OCI-LY7 (cell line): ENCODE measurements around the gene AZGP1. TPM values are rescaled to one million over a fixed set of nuclear protein-coding genes. Genes with fewer than 3 reads are reported as not detected.

ENCODE experiments used
- BruUV-seq: library from RNA; stranded (reverse); fragments of 400-500 nt; replicated peaks from 2 replicates; lab custom pipeline; 2021; lab: Mats Ljungman, UMichigan
- CTCF ChIA-PET: fragments of 300-600 bp; sonication (Branson Sonifier 250); formaldehyde crosslinking; loops from one replicate; lab custom pipeline; 2022; ENCODE audit warnings: antibody characterized with exemption; ENCODE audit not compliant: unreplicated experiment; lab: Charles Lee
- POLR2A ChIA-PET: fragments of 300-600 bp; sonication (Branson Sonifier 250); formaldehyde crosslinking; loops from one replicate; lab custom pipeline; 2022; ENCODE audit warnings: antibody characterized with exemption; lab: Charles Lee
- DNase-seq: peaks from one replicate; pipeline ENCODE4 v3.0.0-alpha.2; 2015; ENCODE audit warnings: low spot score
- H2AFZ ChIP-seq: fragments of 200-600 bp; sonication (generic), shearing (Covaris generic); 2 replicates; pipeline ENCODE4 v1.6.1; 2014; ENCODE audit warnings: mild to moderate bottlenecking, antibody characterized with exemption, low read length, moderate library complexity
- H3K27ac ChIP-seq: fragments of 200-600 bp; sonication (generic); 2 replicates; pipeline ENCODE4 v1.5.1; 2014; ENCODE audit warnings: mixed run types, low read depth, mild to moderate bottlenecking, moderate library complexity, low read length, inconsistent platforms; ENCODE audit not compliant: poor library complexity, severe bottlenecking
- H3K36me3 ChIP-seq: fragments of 200-600 bp; sonication (generic); 2 replicates; pipeline ENCODE4 v1.6.1; 2014; ENCODE audit warnings: mild to moderate bottlenecking, antibody characterized with exemption, low read length, moderate library complexity, mixed read lengths; ENCODE audit not compliant: insufficient read depth
- H3K4me1 ChIP-seq: fragments of 200-600 bp; sonication (generic); 2 replicates; pipeline ENCODE4 v1.5.1; 2014; ENCODE audit warnings: mild to moderate bottlenecking, low read length; ENCODE audit not compliant: insufficient read depth, poor library complexity, severe bottlenecking
- H3K4me2 ChIP-seq: fragments of 200-600 bp; sonication (generic); 2 replicates; pipeline ENCODE4 v1.6.1; 2014; ENCODE audit warnings: mild to moderate bottlenecking, low read length
- H3K4me3 ChIP-seq: fragments of 200-600 bp; sonication (generic); 2 replicates; pipeline ENCODE4 v1.5.1; 2014; ENCODE audit warnings: mild to moderate bottlenecking, low read depth, low read length; ENCODE audit not compliant: poor library complexity, severe bottlenecking
- H3K79me2 ChIP-seq: fragments of 200-600 bp; sonication (generic); 2 replicates; pipeline ENCODE4 v1.6.1; 2016; ENCODE audit warnings: low read depth, mild to moderate bottlenecking, low read length, moderate library complexity, mixed read lengths; ENCODE audit not compliant: insufficient read depth
- H3K9me2 ChIP-seq: fragments of 200-600 bp; sonication (generic); 2 replicates; pipeline ENCODE4 v1.6.1; 2016; ENCODE audit warnings: mild to moderate bottlenecking, low read length, mixed read lengths; ENCODE audit not compliant: insufficient read depth
- H3K9me3 ChIP-seq: fragments of 200-600 bp; sonication (generic); 2 replicates; pipeline ENCODE4 v1.6.1; 2014; ENCODE audit warnings: mild to moderate bottlenecking, mixed run types, low read length, mixed read lengths
- H4K20me1 ChIP-seq: fragments of 200-600 bp; sonication (generic); 2 replicates; pipeline ENCODE4 v1.6.1; 2014; ENCODE audit warnings: mild to moderate bottlenecking, antibody characterized with exemption, low read length, moderate library complexity, mixed read lengths; ENCODE audit not compliant: insufficient read depth
- EZH2phosphoT487 ChIP-seq: fragments of 200-600 bp; sonication (generic); IDR thresholded peaks from 2 replicates; pipeline ENCODE4 v1.6.1; 2018; ENCODE audit warnings: low read depth, borderline replicate concordance, mild to moderate bottlenecking, mixed run types, antibody characterized with exemption, low read length, moderate library complexity, mixed read lengths
- intact Hi-C: fragments of 100-400 bp; cut with micrococcal nuclease; formaldehyde crosslinking; loops from one replicate; pipeline ENCODE4 v1.10.0; 2022; ENCODE audit not compliant: unreplicated experiment
- small RNA-seq: library from RNA; depleted of rRNA; stranded (forward); fragments of <200 nt; gene quantifications from one replicate; pipeline ENCODE3, GENCODE V24; 2014
- total RNA-seq, 2 experiments: library from RNA; depleted of rRNA in 1 of 2; stranded (reverse); fragments of >200 nt in 1 of 2; shearing (Covaris generic) in 1 of 2; gene quantifications; 2 replicates each; pipeline ENCODE4 v1.2.3, GENCODE V29; 2014 to 2022
- TF ChIP-seq, protein P1 (sequence below): fragments of 200-600 bp; sonication (generic); conservative IDR thresholded peaks from 2 replicates; pipeline ENCODE4 v1.5.1; 2014; ENCODE audit warnings: mild to moderate bottlenecking, antibody characterized with exemption, low read length, moderate library complexity, mixed read lengths

AZGP1 gene
- total RNA-seq, 2 experiments from 2014 or later = 0.60 to 0.89 TPM

DNA sequence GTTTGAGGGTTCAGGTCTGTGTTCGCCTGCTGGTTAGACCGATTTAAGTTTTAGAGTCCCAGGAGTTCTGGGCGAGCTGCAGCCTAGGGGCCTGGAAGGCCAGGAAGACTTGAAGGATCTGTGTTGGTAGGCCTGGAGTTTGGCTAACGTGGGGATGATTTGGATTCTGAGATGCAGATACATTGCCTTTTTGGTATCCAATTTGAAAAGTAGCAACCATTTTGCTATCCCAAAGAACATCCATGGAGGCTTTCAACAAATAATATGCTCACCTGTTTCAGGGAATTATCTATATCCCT lies 56.1 kb downstream of the AZGP1 start:
- DNase-seq = no peak
- peak overlapping the region; percentile 89 for H3K4me2 ChIP-seq
- TF ChIP-seq EZH2phosphoT487 = no peak
- TF ChIP-seq, protein P1, sequence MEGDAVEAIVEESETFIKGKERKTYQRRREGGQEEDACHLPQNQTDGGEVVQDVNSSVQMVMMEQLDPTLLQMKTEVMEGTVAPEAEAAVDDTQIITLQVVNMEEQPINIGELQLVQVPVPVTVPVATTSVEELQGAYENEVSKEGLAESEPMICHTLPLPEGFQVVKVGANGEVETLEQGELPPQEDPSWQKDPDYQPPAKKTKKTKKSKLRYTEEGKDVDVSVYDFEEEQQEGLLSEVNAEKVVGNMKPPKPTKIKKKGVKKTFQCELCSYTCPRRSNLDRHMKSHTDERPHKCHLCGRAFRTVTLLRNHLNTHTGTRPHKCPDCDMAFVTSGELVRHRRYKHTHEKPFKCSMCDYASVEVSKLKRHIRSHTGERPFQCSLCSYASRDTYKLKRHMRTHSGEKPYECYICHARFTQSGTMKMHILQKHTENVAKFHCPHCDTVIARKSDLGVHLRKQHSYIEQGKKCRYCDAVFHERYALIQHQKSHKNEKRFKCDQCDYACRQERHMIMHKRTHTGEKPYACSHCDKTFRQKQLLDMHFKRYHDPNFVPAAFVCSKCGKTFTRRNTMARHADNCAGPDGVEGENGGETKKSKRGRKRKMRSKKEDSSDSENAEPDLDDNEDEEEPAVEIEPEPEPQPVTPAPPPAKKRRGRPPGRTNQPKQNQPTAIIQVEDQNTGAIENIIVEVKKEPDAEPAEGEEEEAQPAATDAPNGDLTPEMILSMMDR = no peak
- no peaks in the 10 kb centered on the region; the same call in 1 of the 2 replicates for H4K20me1 ChIP-seq
- H3K79me2 ChIP-seq = peaks cover 14% of the 10 kb centered on the region
- ChIA-PET CTCF (interaction anchor here (0.7 kb wide), 1 partner anchor 66 kb away, joined by 3 read pairs; no protein-coding TSS in a partner anchor), POLR2A (interaction anchor here (0.7 to 2.2 kb wide), 13 partner anchors 12 to 415 kb away, joined by 3 to 8 read pairs (median 4); partner anchors contain the start of genes ZKSCAN1 and ZKSCAN5)
- peaks cover 17% of the 10 kb centered on the region for H3K36me3 ChIP-seq
- H3K27ac ChIP-seq = peak overlapping the region; percentile 42
- no peaks in the 10 kb centered on the region for H3K9me2 ChIP-seq
- peaks cover 9% of the 10 kb centered on the region; the same call in 1 of the 2 replicates for H3K9me3 ChIP-seq
- BruUV-seq = TSS peak; percentile 91
- H2AFZ ChIP-seq = peak overlapping the region; percentile 95
- H3K4me3 ChIP-seq = peak overlapping the region; percentile 96
- peaks cover 19% of the 10 kb centered on the region for H3K4me1 ChIP-seq
- intact Hi-C loops = loop anchor here (5.0 kb wide), 1 partner anchor 58 kb away; the partner anchor contains the start of gene AZGP1

DNA sequence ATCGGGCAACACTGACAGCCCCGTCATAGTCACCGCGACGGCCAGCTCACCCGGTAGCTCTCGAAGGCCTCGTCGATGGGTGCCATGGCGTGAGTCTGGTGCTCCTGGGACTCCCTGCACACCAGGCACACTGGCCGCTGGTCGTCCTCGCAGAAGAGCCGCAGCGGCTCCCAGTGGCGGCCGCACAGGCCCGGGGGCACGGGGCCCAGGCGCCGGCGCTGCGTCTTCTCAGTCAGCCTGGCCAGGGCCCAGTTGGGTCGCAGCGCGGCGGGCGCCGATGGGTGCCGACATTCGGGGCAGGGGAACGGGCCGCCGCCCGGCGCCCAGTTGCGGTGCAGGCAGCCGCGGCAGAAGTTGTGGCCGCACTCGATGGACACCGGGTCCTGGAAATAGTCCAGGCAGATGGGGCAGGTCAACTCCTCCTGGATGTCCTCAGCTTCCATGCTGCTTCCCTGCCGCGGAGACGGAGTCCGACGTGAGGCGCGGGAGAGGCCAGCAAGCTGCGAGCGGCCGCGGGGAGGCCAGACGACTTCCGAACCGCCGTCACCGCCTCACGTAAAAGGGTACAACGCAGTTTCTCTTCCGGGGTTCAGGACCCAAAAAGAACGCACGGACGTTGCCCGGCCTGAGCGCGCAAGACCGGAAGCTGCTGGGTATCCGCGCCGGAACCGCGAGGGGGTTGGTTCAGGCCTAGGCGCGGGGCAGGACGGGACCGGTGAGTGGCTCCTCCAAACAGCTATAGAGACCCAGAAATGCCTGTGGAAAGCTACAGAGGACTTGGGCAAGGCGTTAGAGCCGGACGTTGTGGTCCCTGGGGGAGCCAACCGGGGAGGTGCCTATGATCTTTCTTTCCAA lies 56.6 kb downstream of the AZGP1 start, which contains the start of gene TRIM4:
TSS of gene TRIM4 (minus strand) at position 572 of the 855 bp plus-strand sequence. CDS start at position 443, 129 bp downstream.
- DNase-seq = peak; percentile 93
- H3K36me3 ChIP-seq = peaks cover 17% of the 10 kb centered on the region
- peak within 1 kb of the TSS; percentile 95 for H2AFZ ChIP-seq
- peaks cover 9% of the 10 kb centered on the region; the same call in 1 of the 2 replicates for H3K9me3 ChIP-seq
- H4K20me1 ChIP-seq = no peaks in the 10 kb centered on the region; the same call in 1 of the 2 replicates
- peak within 1 kb of the TSS; percentile 96 for H3K4me3 ChIP-seq
- peaks cover 19% of the 10 kb centered on the region for H3K4me1 ChIP-seq
- intact Hi-C loops = loop anchor here (5.0 kb wide), 1 partner anchor 58 kb away; the partner anchor contains the start of gene AZGP1
- H3K27ac ChIP-seq = peak within 1 kb of the TSS; percentile 42
- ChIA-PET CTCF (interaction anchor here (0.6 to 0.7 kb wide), 2 partner anchors 66 to 304 kb away, joined by 3 read pairs; no protein-coding TSS in a partner anchor), POLR2A (interaction anchor here (0.7 to 2.2 kb wide), 14 partner anchors 13 to 454 kb away, joined by 3 to 8 read pairs (median 4); partner anchors contain the start of genes ZKSCAN1 and ZKSCAN5)
- TF ChIP-seq, protein P1 = 0 out of 2 replicates have a peak, but pooled peaks have one; percentile 39
- no peak for TF ChIP-seq EZH2phosphoT487
- H3K9me2 ChIP-seq = no peaks in the 10 kb centered on the region
- H3K4me2 ChIP-seq = peak within 1 kb of the TSS; percentile 89
- H3K79me2 ChIP-seq = peaks cover 14% of the 10 kb centered on the region
- BruUV-seq = no TSS peak

Small RNA genes lying within 50 kb of the gene (small RNA-seq; reads per million reads assigned to genes)
- gene RF00019 (not detected), gene RF00561 (not detected)

Other genes starting within 250 kb of the AZGP1 start
- not detected in 2 replicates for gene CYP3A7, start 240.8 kb downstream of the AZGP1 start, total RNA-seq (2014; rRNA removed; shearing (Covaris generic))
- gene CYP3A7, start 240.8 kb downstream of the AZGP1 start, total RNA-seq (2022) = not detected in 2 replicates
- gene CYP3A4, start 191.8 kb downstream of the AZGP1 start, total RNA-seq (2014; rRNA removed; shearing (Covaris generic)) = not detected in 2 replicates
- gene CYP3A4, start 191.8 kb downstream of the AZGP1 start, total RNA-seq (2022) = not detected in 2 replicates
- not detected in 2 replicates for gene CYP3A43, start 148.0 kb downstream of the AZGP1 start, total RNA-seq (2014; rRNA removed; shearing (Covaris generic))
- gene CYP3A43, start 148.0 kb downstream of the AZGP1 start, total RNA-seq (2022) = not detected in 2 replicates
- not detected in 2 replicates for gene OR2AE1, start 99.0 kb downstream of the AZGP1 start, total RNA-seq (2014; rRNA removed; shearing (Covaris generic))
- gene OR2AE1, start 99.0 kb downstream of the AZGP1 start, total RNA-seq (2022) = not detected in 2 replicates
- gene TRIM4, start 56.5 kb downstream of the AZGP1 start, total RNA-seq (2014; rRNA removed; shearing (Covaris generic)) = 7.5 and 12.8 TPM in 2 replicates
- 22.3 and 22.5 TPM in 2 replicates for gene TRIM4, start 56.5 kb downstream of the AZGP1 start, total RNA-seq (2022)
- not detected in 2 replicates for gene GJC3, start 46.4 kb downstream of the AZGP1 start, total RNA-seq (2014; rRNA removed; shearing (Covaris generic))
- not detected in 2 replicates for gene GJC3, start 46.4 kb downstream of the AZGP1 start, total RNA-seq (2022)
- gene ZKSCAN1, start 39.6 kb upstream of the AZGP1 start, total RNA-seq (2014; rRNA removed; shearing (Covaris generic)) = 20.2 and 21.4 TPM in 2 replicates
- gene ZKSCAN1, start 39.6 kb upstream of the AZGP1 start, total RNA-seq (2022) = 48.1 and 55.4 TPM in 2 replicates
- gene ZSCAN21, start 73.7 kb upstream of the AZGP1 start, total RNA-seq (2014; rRNA removed; shearing (Covaris generic)) = 5.6 and 9.7 TPM in 2 replicates
- 7.3 and 7.5 TPM in 2 replicates for gene ZSCAN21, start 73.7 kb upstream of the AZGP1 start, total RNA-seq (2022)
- gene ZNF3, start 105.7 kb upstream of the AZGP1 start, total RNA-seq (2014; rRNA removed; shearing (Covaris generic)) = 19.8 and 21.8 TPM in 2 replicates
- gene ZNF3, start 105.7 kb upstream of the AZGP1 start, total RNA-seq (2022) = 23.7 and 24.4 TPM in 2 replicates
- gene COPS6, start 112.9 kb upstream of the AZGP1 start, total RNA-seq (2014; rRNA removed; shearing (Covaris generic)) = 57.6 and 60.5 TPM in 2 replicates
- gene COPS6, start 112.9 kb upstream of the AZGP1 start, total RNA-seq (2022) = 93.3 and 96.0 TPM in 2 replicates
- 424 and 475 TPM in 2 replicates for gene MCM7, start 125.4 kb upstream of the AZGP1 start, total RNA-seq (2014; rRNA removed; shearing (Covaris generic))
- gene MCM7, start 125.4 kb upstream of the AZGP1 start, total RNA-seq (2022) = 423 and 443 TPM in 2 replicates
- 14.1 and 25.0 TPM in 2 replicates for gene AP4M1, start 125.6 kb upstream of the AZGP1 start, total RNA-seq (2014; rRNA removed; shearing (Covaris generic))
- gene AP4M1, start 125.6 kb upstream of the AZGP1 start, total RNA-seq (2022) = 29.3 and 33.8 TPM in 2 replicates
- 28.0 and 35.4 TPM in 2 replicates for gene TAF6, start 143.3 kb upstream of the AZGP1 start, total RNA-seq (2014; rRNA removed; shearing (Covaris generic))
- 71.0 and 76.5 TPM in 2 replicates for gene TAF6, start 143.3 kb upstream of the AZGP1 start, total RNA-seq (2022)
- 20.9 and 24.5 TPM in 2 replicates for gene CNPY4, start 143.6 kb upstream of the AZGP1 start, total RNA-seq (2014; rRNA removed; shearing (Covaris generic))
- 25.8 and 26.7 TPM in 2 replicates for gene CNPY4, start 143.6 kb upstream of the AZGP1 start, total RNA-seq (2022)
- gene MBLAC1, start 150.9 kb upstream of the AZGP1 start, total RNA-seq (2014; rRNA removed; shearing (Covaris generic)) = 4.4 and 4.8 TPM in 2 replicates
- 3.7 and 4.5 TPM in 2 replicates for gene MBLAC1, start 150.9 kb upstream of the AZGP1 start, total RNA-seq (2022)
- gene LAMTOR4, start 172.9 kb upstream of the AZGP1 start, total RNA-seq (2014; rRNA removed; shearing (Covaris generic)) = 243 and 263 TPM in 2 replicates
- 207 and 237 TPM in 2 replicates for gene LAMTOR4, start 172.9 kb upstream of the AZGP1 start, total RNA-seq (2022)
- gene TRAPPC14, start 182.7 kb upstream of the AZGP1 start, total RNA-seq (2014; rRNA removed; shearing (Covaris generic)) = 30.6 and 38.8 TPM in 2 replicates
- gene TRAPPC14, start 182.7 kb upstream of the AZGP1 start, total RNA-seq (2022) = 41.6 and 49.9 TPM in 2 replicates
- 3.9 and 4.6 TPM in 2 replicates for gene GAL3ST4, start 192.6 kb upstream of the AZGP1 start, total RNA-seq (2014; rRNA removed; shearing (Covaris generic))
- gene GAL3ST4, start 192.6 kb upstream of the AZGP1 start, total RNA-seq (2022) = 5.2 and 6.1 TPM in 2 replicates
- 20.2 and 33.2 TPM in 2 replicates for gene GPC2, start 201.3 kb upstream of the AZGP1 start, total RNA-seq (2014; rRNA removed; shearing (Covaris generic))
- 23.2 and 31.7 TPM in 2 replicates for gene GPC2, start 201.3 kb upstream of the AZGP1 start, total RNA-seq (2022)
- 56.1 and 82.8 TPM in 2 replicates for gene STAG3, start 201.9 kb upstream of the AZGP1 start, total RNA-seq (2014; rRNA removed; shearing (Covaris generic))
- gene STAG3, start 201.9 kb upstream of the AZGP1 start, total RNA-seq (2022) = 70.2 and 79.2 TPM in 2 replicates
- gene PVRIG, start 243.9 kb upstream of the AZGP1 start, total RNA-seq (2014; rRNA removed; shearing (Covaris generic)) = 61.5 and 83.3 TPM in 2 replicates
- gene PVRIG, start 243.9 kb upstream of the AZGP1 start, total RNA-seq (2022) = 86.6 and 99.4 TPM in 2 replicates